ENCODE data around the gene ING1.

DNA sequence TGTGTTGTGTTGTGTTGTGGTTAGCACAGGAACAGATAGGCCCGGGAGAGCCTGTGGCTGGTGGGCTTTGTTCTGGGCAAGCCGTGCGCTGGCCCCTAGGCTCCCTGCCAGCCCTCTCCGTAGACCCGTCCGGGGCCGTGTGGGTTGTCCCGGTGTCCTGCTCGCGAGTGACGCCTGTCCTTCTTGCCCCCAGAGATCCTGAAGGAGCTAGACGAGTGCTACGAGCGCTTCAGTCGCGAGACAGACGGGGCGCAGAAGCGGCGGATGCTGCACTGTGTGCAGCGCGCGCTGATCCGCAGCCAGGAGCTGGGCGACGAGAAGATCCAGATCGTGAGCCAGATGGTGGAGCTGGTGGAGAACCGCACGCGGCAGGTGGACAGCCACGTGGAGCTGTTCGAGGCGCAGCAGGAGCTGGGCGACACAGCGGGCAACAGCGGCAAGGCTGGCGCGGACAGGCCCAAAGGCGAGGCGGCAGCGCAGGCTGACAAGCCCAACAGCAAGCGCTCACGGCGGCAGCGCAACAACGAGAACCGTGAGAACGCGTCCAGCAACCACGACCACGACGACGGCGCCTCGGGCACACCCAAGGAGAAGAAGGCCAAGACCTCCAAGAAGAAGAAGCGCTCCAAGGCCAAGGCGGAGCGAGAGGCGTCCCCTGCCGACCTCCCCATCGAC is 5.7 kb downstream of the ING1 start:
- TF ChIP-seq, protein P1, sequence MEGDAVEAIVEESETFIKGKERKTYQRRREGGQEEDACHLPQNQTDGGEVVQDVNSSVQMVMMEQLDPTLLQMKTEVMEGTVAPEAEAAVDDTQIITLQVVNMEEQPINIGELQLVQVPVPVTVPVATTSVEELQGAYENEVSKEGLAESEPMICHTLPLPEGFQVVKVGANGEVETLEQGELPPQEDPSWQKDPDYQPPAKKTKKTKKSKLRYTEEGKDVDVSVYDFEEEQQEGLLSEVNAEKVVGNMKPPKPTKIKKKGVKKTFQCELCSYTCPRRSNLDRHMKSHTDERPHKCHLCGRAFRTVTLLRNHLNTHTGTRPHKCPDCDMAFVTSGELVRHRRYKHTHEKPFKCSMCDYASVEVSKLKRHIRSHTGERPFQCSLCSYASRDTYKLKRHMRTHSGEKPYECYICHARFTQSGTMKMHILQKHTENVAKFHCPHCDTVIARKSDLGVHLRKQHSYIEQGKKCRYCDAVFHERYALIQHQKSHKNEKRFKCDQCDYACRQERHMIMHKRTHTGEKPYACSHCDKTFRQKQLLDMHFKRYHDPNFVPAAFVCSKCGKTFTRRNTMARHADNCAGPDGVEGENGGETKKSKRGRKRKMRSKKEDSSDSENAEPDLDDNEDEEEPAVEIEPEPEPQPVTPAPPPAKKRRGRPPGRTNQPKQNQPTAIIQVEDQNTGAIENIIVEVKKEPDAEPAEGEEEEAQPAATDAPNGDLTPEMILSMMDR (optimal IDR thresholded peaks at IDR 0.05 in 1 of 3, IDR thresholded peaks at IDR 0.05 in 1 of 3, conservative IDR thresholded peaks at IDR 0.05 in 1 of 3; ENCODE audit: extremely low read depth in 1 of 3, insufficient read depth in 2 of 3, low read length in 3 of 3), result no peak
- TF ChIP-seq EZH2 (IDR thresholded peaks at IDR 0.05; ENCODE audit: low read length), result no peak

Data from keratinocyte (primary cell).